HepG2 (cell line): Measurements from ENCODE around the gene ANKRD17. TPM values are rescaled to one million over a fixed set of nuclear protein-coding genes. Genes with fewer than 3 reads are reported as not detected.

ENCODE experiments used
- BATF2 ChIP-seq: sonication (generic); formaldehyde crosslinking; IDR thresholded peaks from 2 replicates; pipeline ENCODE4 v1.8.0; 2022; ENCODE audit warnings: mild to moderate bottlenecking, missing genetic modification reagents, moderate library complexity
- CAMTA2 ChIP-seq: sonication (generic); formaldehyde crosslinking; IDR thresholded peaks from 2 replicates; pipeline ENCODE4 v1.4.0; 2020; ENCODE audit warnings: mild to moderate bottlenecking, missing genetic modification reagents, borderline replicate concordance
- FIP1L1 ChIP-seq: fragments of 200-400 bp; formaldehyde crosslinking; IDR thresholded peaks from 2 replicates; pipeline ENCODE4 v1.6.1; 2018; ENCODE audit warnings: low read depth, mild to moderate bottlenecking, low read length, moderate library complexity, borderline replicate concordance; ENCODE audit not compliant: insufficient read depth
- HOXA5 ChIP-seq: sonication (generic); formaldehyde crosslinking; IDR thresholded peaks from 2 replicates; pipeline ENCODE4 v1.4.0; 2020; ENCODE audit warnings: missing genetic modification reagents
- PHB2 ChIP-seq: fragments of 450-650 bp; IDR thresholded peaks from 2 replicates; pipeline ENCODE4 v1.6.1; 2018; ENCODE audit not compliant: partially characterized antibody
- POLR2A ChIP-seq, 2 experiments: IDR thresholded peaks; 2 replicates each; pipeline ENCODE4 v1.6.1; 2011; ENCODE audit warnings: low read depth in 2 of 2, low read length in 2 of 2, mild to moderate bottlenecking in 1 of 2, moderate library complexity in 1 of 2; ENCODE audit not compliant: insufficient read depth in 1 of 2
- PRPF4 ChIP-seq: fragments of 200-400 bp; formaldehyde crosslinking; IDR thresholded peaks from 2 replicates; pipeline ENCODE4 v1.6.1; 2016; ENCODE audit warnings: low read length, low read depth; ENCODE audit not compliant: poor library complexity, severe bottlenecking
- SRSF4 ChIP-seq: fragments of 200-400 bp; formaldehyde crosslinking; IDR thresholded peaks from one replicate; pipeline ENCODE4 v1.6.1; 2018; ENCODE audit warnings: mild to moderate bottlenecking, low read depth, low read length, moderate library complexity; ENCODE audit not compliant: poor library complexity, severe bottlenecking
- TFDP1 ChIP-seq: IDR thresholded peaks from 2 replicates; pipeline ENCODE4 v1.6.1; 2016; ENCODE audit warnings: missing compliant biosample characterization, missing genetic modification reagents, borderline replicate concordance
- ZBTB7A ChIP-seq: sonication (generic); formaldehyde crosslinking; IDR thresholded peaks from 2 replicates; pipeline ENCODE4 v1.8.0; 2022; ENCODE audit warnings: mild to moderate bottlenecking, missing genetic modification reagents
- ZNF207 ChIP-seq: fragments of 450-650 bp; IDR thresholded peaks from 2 replicates; pipeline ENCODE4 v1.6.1; 2016; ENCODE audit warnings: antibody characterized with exemption, borderline replicate concordance
- ZNF225 ChIP-seq: sonication (generic); formaldehyde crosslinking; IDR thresholded peaks from 2 replicates; pipeline ENCODE4 v1.4.0; 2020; ENCODE audit warnings: mild to moderate bottlenecking, missing genetic modification reagents
- ZNF510 ChIP-seq: sonication (generic); formaldehyde crosslinking; IDR thresholded peaks from 2 replicates; pipeline ENCODE4 v1.4.0; 2020; ENCODE audit warnings: low read depth, mild to moderate bottlenecking, missing genetic modification reagents
- ZNF746 ChIP-seq: sonication (generic); formaldehyde crosslinking; IDR thresholded peaks from 2 replicates; pipeline ENCODE4 v1.8.0; 2022; ENCODE audit warnings: mild to moderate bottlenecking, missing genetic modification reagents
- ZUFSP ChIP-seq: sonication (generic); formaldehyde crosslinking; IDR thresholded peaks from 2 replicates; pipeline ENCODE4 v1.9.0; 2021; ENCODE audit warnings: missing genetic modification reagents, mild to moderate bottlenecking, borderline replicate concordance
- polyA plus RNA-seq, 8 experiments: library from polyadenylated mRNA; depleted of rRNA in 3 of 8; stranded (reverse) in 7 of 8; unstranded in 1 of 8; fragments of >200 nt; fragmentation: Illumina TruSeq in 4 of 8; extraction: Trizol in 4 of 8; gene quantifications; 2 replicates each; pipeline versions ENCODE4 v1.2.1 to v1.2.3, GENCODE V29; 2011 to 2016; ENCODE audit warnings: low read depth in 4 of 8, missing spikeins in 1 of 8, mixed read lengths in 1 of 8; ENCODE audit not compliant: insufficient read depth in 1 of 8
- total RNA-seq, 5 experiments: library from RNA; depleted of rRNA; stranded (reverse); fragments of >200 nt; fragmentation: Illumina TruSeq; extraction: Trizol; gene quantifications; 2 replicates each; pipeline ENCODE4 v1.2.3, GENCODE V29; 2016; ENCODE audit warnings: low read depth in 1 of 5
- TF ChIP-seq, protein P1 (sequence below), 2 experiments: sonication (generic) in 1 of 2; formaldehyde crosslinking in 1 of 2; IDR thresholded peaks; 2 replicates each; pipeline versions ENCODE4 v1.6.1 to v1.9.0; 2014 to 2022; ENCODE audit warnings: antibody characterized with exemption in 1 of 2, borderline replicate concordance in 1 of 2, inconsistent platforms in 1 of 2, low read depth in 1 of 2, missing genetic modification reagents in 1 of 2
- TF ChIP-seq, protein P2 (sequence below): sonication (generic); formaldehyde crosslinking; IDR thresholded peaks from 2 replicates; pipeline ENCODE4 v1.5.0; 2020; ENCODE audit warnings: missing genetic modification reagents, mild to moderate bottlenecking, borderline replicate concordance

ANKRD17 gene
- total and polyA plus RNA-seq, 2 of the 13 experiments (the other 11 are each of a cell fraction or from before 2014, with no cell fraction given): 55.7 to 61.1 TPM

DNA sequence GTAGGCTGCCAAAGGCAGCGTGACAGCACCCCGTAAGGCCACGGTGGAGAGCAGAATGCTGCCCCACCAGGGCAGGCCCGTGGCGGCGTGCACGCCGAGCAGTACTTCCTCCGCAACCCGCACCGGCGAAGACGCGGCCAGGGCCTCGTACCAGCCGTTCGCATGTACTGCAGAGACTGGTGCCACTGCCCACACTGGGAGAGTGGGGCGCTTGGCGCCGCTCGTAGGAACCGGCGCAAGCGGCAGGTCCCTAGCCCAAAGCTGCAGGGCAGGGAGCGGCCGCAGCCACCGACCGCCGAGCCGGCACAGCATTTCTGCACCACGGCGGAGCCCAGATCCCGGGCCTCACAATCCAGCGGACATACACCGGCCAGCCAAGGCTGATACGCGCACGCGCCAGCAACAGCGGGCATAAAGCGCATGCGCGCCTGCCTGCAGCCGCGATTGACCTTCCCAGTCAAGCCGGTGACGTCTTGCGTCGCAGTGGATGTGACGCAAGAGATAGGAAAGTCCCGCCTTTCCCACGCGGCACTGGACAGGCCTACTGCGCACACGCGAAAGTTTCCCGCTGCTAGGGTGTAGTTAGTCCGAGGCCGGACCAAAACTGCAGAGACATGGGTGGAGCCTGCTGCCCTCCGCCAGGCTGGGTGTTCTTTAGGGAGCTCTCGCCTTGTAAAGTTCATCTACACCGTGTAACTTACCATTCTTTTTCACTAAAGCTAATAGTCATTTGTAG is 189.1 kb downstream of the ANKRD17 start, which contains the start of gene COX18 (continued):
- peak; percentile 97 for TF ChIP-seq TFDP1 (CRISPR knock-in tag)
- peak; percentile 24; the same call in 1 of the 2 replicates for TF ChIP-seq ZBTB7A (CRISPR knock-in tag)
- no peak for TF ChIP-seq SRSF4
- TF ChIP-seq ZNF746 (CRISPR knock-in tag): peak; percentile 73; the same call in 1 of the 2 replicates
- peak; percentile 55; the same call in 1 of the 2 replicates for TF ChIP-seq FIP1L1
- peak; percentile 67; the same call in 1 of the 2 replicates for TF ChIP-seq HOXA5 (CRISPR knock-in tag)
- peak; percentile 93 to 95 for TF ChIP-seq POLR2A (IDR thresholded peaks at IDR 0.05; ENCODE audit: insufficient read depth in 1 of 2, low read depth in 2 of 2, low read length in 2 of 2)
- no peak for TF ChIP-seq PRPF4
- no peak for TF ChIP-seq ZUFSP (CRISPR knock-in tag)
- TF ChIP-seq ZNF225 (CRISPR knock-in tag): peak; percentile 93
- TF ChIP-seq ZNF510 (CRISPR knock-in tag): no peak
- no peak for TF ChIP-seq ZNF207
- TF ChIP-seq BATF2: peak; percentile 85
- TF ChIP-seq, protein P1, sequence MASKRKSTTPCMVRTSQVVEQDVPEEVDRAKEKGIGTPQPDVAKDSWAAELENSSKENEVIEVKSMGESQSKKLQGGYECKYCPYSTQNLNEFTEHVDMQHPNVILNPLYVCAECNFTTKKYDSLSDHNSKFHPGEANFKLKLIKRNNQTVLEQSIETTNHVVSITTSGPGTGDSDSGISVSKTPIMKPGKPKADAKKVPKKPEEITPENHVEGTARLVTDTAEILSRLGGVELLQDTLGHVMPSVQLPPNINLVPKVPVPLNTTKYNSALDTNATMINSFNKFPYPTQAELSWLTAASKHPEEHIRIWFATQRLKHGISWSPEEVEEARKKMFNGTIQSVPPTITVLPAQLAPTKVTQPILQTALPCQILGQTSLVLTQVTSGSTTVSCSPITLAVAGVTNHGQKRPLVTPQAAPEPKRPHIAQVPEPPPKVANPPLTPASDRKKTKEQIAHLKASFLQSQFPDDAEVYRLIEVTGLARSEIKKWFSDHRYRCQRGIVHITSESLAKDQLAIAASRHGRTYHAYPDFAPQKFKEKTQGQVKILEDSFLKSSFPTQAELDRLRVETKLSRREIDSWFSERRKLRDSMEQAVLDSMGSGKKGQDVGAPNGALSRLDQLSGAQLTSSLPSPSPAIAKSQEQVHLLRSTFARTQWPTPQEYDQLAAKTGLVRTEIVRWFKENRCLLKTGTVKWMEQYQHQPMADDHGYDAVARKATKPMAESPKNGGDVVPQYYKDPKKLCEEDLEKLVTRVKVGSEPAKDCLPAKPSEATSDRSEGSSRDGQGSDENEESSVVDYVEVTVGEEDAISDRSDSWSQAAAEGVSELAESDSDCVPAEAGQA (IDR thresholded peaks at IDR 0.05; ENCODE audit: low read depth): peak; percentile 96
- TF ChIP-seq, protein P1 (CRISPR knock-in tag; IDR thresholded peaks at IDR 0.05; ENCODE audit: borderline replicate concordance): no peak
- TF ChIP-seq PHB2: no peak
- TF ChIP-seq CAMTA2 (CRISPR knock-in tag): peak; percentile 74
- TF ChIP-seq, protein P2, sequence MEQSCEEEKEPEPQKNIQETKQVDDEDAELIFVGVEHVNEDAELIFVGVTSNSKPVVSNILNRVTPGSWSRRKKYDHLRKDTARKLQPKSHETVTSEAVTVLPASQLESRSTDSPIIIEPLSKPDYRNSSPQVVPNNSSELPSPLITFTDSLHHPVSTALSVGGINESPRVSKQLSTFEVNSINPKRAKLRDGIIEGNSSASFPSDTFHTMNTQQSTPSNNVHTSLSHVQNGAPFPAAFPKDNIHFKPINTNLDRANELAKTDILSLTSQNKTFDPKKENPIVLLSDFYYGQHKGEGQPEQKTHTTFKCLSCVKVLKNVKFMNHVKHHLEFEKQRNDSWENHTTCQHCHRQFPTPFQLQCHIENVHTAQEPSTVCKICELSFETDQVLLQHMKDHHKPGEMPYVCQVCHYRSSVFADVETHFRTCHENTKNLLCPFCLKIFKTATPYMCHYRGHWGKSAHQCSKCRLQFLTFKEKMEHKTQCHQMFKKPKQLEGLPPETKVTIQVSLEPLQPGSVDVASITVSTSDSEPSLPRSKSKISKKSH: peak; percentile 87; the same call in 1 of the 2 replicates
